ENCODE measurements around the gene SMARCA4.

Gene SMARCA4

GRCh38 chr19:10998666-10999065, 37.8 kb downstream of the SMARCA4 start:
- TF ChIP-seq, protein P1, sequence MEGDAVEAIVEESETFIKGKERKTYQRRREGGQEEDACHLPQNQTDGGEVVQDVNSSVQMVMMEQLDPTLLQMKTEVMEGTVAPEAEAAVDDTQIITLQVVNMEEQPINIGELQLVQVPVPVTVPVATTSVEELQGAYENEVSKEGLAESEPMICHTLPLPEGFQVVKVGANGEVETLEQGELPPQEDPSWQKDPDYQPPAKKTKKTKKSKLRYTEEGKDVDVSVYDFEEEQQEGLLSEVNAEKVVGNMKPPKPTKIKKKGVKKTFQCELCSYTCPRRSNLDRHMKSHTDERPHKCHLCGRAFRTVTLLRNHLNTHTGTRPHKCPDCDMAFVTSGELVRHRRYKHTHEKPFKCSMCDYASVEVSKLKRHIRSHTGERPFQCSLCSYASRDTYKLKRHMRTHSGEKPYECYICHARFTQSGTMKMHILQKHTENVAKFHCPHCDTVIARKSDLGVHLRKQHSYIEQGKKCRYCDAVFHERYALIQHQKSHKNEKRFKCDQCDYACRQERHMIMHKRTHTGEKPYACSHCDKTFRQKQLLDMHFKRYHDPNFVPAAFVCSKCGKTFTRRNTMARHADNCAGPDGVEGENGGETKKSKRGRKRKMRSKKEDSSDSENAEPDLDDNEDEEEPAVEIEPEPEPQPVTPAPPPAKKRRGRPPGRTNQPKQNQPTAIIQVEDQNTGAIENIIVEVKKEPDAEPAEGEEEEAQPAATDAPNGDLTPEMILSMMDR (IDR thresholded peaks at IDR 0.05; ENCODE audit: control insufficient read depth, insufficient read depth, low read depth, low read length, missing control alignments): no peak

GRCh38 chr19:11005521-11005920, 44.7 kb downstream of the SMARCA4 start:
- TF ChIP-seq, protein P1 (IDR thresholded peaks at IDR 0.05; ENCODE audit: control insufficient read depth, insufficient read depth, low read depth, low read length, missing control alignments): no peak
- H3K4me3 ChIP-seq (ENCODE audit: control insufficient read depth, low read depth, low read length): no peak overlapping the region
- no peak for DNase-seq (ENCODE audit: low read depth)

More at GRCh38 chr19:10998666-10999065, 37.8 kb downstream of the SMARCA4 start:
- DNase-seq (ENCODE audit: low read depth): no peak
- no peak overlapping the region for H3K4me3 ChIP-seq (ENCODE audit: control insufficient read depth, low read depth, low read length)

DNA sequence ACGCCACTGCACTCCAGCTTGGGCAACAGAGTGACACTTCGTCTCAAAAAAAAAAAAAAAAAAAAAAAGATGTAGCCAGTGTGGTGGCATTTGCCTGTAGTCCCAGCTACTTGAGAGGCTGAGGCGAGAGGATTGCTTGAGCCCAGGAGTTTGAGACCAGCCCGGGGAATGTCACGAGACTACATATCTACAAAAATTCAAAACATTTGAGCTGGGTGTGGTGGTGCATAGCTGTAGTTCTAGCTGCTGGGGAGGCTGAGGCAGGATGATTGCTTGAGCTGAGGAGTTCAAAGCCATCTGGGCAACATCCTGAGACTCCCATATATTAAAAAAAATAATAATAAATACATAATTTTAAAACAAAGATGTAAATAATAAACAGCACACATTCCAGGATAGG, 46.6 kb downstream of the SMARCA4 start:
- TF ChIP-seq, protein P1 (IDR thresholded peaks at IDR 0.05; ENCODE audit: control insufficient read depth, insufficient read depth, low read depth, low read length, missing control alignments): no peak
- no peak overlapping the region for H3K4me3 ChIP-seq (ENCODE audit: control insufficient read depth, low read depth, low read length)
- no peak for DNase-seq (ENCODE audit: low read depth)

DNA sequence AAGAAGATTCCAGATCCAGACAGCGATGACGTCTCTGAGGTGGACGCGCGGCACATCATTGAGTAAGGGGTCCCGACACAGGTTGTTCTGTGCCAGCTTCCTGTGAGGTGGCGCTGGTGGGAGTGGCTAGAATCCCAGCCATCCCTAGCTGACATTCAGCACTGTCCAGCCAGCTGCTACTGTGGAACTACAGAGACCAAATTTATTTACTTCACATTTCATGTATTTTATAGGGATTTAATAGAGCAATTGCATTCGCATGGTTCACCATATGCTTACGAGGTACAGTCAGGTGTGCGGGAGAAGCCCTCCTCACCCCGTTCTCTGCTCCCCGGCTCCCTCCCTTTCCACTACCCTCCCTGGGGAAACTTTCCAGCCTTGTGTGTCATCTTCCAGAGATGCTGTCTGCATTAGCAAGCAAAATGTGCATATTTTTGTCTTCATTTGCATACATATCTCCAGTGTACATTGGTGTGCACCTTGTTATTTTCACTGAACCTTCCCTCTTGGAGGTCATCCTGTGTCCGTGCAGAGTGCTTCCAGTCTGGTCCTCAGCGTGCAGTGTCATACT, 47.2 kb downstream of the SMARCA4 start:
- DNase-seq (ENCODE audit: low read depth): no peak
- TF ChIP-seq, protein P1 (IDR thresholded peaks at IDR 0.05; ENCODE audit: control insufficient read depth, insufficient read depth, low read depth, low read length, missing control alignments): no peak
- H3K4me3 ChIP-seq (ENCODE audit: control insufficient read depth, low read depth, low read length): no peak overlapping the region

GRCh38 chr19:11010041-11010440, 49.2 kb downstream of the SMARCA4 start:
- DNase-seq (ENCODE audit: low read depth): no peak
- H3K4me3 ChIP-seq (ENCODE audit: control insufficient read depth, low read depth, low read length): no peak overlapping the region
- TF ChIP-seq, protein P1 (IDR thresholded peaks at IDR 0.05; ENCODE audit: control insufficient read depth, insufficient read depth, low read depth, low read length, missing control alignments): no peak

GRCh38 chr19:11012507-11012906, 51.7 kb downstream of the SMARCA4 start:
- no peak overlapping the region for H3K4me3 ChIP-seq (ENCODE audit: control insufficient read depth, low read depth, low read length)
- no peak for DNase-seq (ENCODE audit: low read depth)
- TF ChIP-seq, protein P1 (IDR thresholded peaks at IDR 0.05; ENCODE audit: control insufficient read depth, insufficient read depth, low read depth, low read length, missing control alignments): no peak
